DMS53 treated with DMSO at 0.1 percent for 48 hours (cell line): ENCODE results near the gene DPP4.
"Not testable (repeated sequence)": the region's sequence is repeated elsewhere in the genome, so short reads cannot be mapped to it uniquely, and the experiment has no call there.

Experiments used
- DNase-seq: peaks from one replicate; lab custom pipeline; 2025; ENCODE audit not compliant: unreplicated experiment; lab: John Stamatoyannopoulos, UW

Gene DPP4

DNA sequence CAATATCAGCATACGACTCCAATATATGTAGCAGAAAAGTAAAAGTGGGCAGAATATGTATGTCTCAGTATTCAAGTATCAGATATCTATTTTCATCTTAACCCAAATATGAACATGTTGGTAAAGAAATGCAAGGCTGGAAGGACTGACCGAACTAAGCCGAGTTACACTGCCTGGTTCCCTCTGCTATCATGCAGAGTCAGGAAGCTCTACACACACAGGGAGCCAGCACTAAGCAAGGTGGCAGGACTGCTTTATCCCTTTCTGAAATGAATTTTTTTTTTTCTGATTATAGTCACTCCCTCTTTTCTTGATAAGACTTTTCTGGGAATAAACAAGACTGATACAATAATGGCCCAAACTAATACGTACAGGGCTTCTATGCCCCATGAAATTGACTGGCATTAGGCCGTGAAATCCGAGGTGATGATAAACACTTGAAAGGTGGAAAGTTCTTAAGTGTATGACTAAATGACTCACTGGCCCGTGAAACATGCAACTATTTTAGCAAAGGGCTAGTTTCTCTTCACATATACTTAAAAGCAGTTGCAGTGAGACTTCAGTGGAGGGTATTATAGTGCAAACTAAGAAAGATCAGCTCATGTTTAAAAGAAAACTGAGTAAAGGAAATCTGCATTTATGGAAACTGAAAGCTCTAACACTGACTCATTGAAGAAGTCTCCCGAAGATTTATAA is 14.9 kb downstream of the DPP4 start:
- DNase-seq = peak; percentile 86

DNA sequence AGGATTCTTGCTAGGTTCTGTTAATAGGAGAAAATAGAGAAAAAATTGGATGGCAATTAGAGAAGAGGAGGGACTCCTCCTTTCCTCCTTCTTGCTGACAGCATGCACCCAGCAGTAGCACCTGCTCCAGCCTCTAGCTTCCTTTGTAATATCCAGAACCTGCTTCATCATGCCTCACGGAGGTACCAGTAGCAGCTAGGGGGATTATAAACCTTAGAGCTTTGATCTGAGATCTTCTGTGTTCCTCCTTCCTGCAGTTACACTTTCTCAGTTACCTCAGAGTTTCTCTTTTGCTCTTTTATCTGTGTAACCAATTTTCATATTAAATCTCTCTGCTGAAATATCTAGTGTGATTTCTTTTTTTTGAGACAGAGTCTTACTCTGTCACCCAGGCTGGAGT is 16.6 kb downstream of the DPP4 start:
- DNase-seq = no peak

DNA sequence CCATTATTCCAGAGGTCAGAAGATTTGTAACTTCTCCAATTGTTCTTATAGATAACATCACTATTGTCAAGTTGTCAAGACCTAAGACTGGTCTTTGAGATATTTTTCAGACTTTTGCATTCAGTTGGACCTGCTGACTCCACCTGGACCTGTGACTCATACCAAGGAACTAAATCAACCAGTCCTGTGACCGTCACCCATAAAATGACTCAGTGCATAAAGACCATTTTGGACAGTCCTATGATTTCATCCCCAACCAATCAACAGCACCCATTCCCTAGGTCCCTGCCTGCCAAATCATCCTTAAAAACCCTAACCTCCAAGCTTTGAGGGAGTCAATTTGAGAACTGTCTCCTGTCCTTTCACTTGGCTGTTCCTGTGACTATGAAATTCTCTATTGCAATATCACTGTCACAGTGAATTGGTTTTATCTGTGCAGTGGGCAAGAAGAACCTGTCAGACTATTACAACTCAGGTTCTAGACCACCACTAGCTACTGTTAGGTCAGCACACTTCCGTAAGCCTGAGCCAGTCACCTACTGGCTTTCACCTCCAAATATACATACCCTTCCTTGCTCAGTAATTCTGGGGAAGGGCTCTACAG is 17.1 kb downstream of the DPP4 start:
- no peak for DNase-seq

DNA sequence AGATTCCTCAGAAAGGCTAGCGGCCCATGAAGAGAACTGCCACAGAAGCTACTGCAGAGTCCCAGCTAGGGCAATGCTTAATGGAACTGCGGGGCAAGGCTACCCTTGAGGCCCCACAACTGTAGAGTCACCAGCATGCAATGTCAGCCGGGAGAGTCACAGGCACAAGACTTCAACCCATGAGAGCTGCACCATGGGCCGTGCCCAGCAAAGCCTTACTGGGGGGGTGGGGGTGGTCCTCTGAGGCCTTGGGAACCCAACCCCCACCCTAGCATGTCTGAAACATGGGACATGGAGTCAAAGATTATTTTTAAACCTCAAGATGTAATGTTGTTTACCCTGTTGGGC is 20.2 kb downstream of the DPP4 start:
- no peak for DNase-seq

DNA sequence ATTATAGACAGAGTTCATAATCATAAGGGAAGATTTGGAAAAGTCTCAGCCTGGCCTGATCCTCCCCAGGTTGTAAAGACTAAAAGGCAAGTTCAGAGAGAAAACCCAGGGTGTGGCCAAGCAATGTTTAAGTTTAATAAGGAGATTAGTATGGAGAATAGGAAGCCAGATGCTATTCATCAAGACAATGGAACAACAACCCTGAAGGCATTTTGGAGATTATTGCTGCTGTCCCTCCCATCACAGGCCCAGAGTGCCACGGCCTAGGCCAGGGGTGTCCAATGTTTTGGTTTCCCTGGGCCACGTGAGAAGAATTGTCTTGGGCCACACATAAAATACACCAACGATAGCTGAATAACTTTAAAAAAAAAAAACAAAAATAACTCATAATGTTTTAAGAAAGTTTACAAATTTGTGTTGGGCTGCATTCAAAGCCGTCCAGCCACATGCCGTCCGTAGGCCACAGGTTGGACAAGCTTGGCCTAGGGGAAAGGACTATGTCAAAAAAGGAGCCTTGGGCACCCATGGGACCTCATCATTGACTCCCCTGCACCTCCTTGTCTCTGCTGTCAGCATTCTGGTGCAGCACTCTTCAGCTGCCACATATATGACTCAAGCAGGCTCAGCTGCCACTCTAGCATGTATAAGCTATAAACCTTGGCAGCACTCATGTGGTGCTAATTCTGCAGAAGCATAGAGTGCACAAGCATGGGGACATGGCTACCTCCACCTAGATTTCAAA is 20.8 kb downstream of the DPP4 start:
- no peak for DNase-seq

DNA sequence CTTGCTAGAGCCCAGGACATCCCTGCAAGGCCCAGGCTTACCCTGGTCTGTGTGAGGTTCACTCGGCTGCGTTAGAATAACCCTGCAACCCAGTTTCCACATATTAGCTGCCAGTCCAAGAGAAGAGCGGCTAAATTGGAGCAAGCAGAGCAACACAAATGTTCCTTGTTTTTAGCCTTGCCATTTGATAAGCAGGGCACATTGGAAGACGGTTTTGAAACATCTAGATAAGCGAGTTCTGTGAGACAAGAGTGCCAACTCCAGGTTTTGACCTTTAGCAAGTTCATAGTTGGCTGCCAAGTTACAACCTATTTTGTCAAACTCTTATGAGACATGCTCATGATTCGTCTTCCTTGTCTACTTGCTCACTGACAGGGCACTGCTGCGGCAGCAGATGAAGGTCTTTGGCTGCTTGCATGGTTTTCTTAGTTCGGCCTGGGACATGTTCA is 23.5 kb downstream of the DPP4 start:
- DNase-seq = no peak

DNA sequence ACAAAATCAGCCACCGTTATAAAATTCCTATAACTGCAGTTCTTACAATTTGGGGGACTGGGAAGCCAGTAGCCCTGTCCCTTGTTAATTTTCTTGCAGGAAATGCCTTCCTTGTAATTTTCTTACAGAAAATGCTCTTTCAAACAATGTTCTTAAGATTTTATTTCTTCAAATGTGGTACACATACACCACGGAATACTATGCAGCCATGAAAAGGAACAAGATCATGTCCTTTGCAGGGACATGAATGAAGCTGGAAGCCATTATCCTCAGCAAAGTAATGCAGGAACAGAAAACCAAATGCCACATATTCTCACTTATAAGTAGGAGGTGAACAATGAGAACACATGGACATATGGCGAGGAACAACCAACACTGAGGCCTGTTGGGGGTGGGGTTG is 24.9 kb downstream of the DPP4 start:
- not testable (repeated sequence) for DNase-seq

DNA sequence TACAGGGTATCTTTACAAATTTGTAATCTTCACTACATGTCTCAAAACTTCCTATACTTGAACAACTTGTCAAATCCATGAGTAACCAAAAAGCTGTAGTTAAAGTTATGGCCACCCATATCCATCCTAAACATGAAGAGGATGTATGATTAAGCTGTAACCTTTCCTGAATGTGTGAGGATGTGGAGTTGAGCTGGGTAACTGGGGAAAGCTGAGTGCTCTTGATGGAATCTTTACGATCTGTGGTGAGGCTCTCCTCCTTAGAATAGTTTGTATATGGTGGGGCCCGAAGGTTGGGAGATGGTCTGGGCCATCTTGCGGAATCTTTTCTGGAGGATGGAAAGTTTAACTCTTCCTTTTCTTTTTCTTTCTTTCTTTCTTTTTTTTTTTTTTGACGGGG is 29.4 kb downstream of the DPP4 start:
- DNase-seq = no peak

DNA sequence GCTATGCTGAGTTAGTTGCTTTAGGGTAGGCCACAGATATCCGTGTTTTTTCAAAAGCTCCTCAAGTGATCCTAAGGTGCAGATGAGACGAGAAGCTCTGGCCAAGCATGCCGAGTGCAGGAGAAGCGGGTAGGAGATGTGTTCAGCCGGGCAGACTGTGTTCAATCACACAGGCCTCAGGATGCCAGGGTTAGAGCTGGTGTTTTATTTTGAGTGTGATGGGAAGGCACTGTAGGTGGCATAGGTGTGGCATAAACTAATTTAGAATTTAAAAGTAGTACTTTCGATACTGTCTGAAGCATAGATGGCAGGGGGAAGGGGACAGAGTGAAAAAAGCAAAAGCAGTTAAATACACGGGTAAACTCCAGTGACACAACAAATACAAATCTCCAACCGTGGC is 30.9 kb downstream of the DPP4 start:
- DNase-seq = no peak

DNA sequence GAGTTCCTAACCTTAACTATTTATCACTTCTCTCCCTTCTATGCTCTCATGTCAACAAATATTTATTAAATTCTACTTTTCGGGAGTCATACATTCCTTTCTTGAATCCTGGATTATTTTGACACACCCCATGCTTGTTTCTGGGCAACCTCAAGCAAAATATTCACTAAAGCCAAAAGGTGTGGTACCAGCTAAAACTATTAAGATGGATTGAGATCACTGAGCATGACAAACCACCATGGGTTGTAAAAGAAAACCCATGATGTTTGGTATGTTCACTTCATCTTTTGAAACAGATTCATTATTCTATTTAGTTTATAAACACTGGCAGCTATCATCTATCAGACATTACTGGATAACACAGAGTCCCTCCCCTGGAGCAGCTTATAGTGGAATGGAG is 32.5 kb downstream of the DPP4 start:
- DNase-seq = no peak

DNA sequence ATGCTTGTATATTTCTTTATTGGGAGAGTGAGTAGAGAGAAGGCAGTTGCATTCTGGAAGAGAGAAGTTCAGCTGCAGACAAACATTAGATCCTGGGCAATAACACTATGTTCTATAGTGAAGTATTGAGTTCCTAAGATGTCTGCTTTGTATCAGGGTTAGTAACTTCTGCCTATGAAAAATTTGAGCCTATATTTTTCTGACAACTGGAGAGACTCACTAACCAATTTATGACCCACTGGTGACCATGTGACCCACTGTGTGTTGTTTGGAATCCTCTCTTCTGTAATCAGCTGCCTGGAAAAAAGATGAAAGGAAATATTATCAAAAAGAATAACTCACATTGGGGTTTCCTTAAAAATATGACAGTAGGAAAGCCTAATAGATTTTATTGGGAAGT is 35.3 kb downstream of the DPP4 start:
- no peak for DNase-seq

DNA sequence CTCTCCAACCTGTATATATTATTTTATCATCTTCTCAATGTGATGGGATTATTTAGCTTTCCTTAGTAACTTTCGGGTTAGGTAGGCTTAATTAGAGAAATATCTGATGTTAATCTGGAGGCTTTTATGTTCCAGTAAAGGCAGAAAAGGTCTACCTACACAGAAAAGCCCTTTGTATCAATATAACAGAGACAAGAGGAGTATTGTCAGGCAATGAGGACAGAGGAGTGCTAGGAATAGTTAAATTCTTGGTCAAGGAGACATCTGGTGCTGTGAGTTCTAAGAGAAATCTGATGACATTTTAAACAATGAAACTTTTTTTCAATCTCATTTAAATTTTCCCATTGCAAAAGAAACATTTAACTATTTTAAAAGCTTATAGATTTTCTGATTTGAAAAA is 36.1 kb downstream of the DPP4 start:
- DNase-seq = no peak

DNA sequence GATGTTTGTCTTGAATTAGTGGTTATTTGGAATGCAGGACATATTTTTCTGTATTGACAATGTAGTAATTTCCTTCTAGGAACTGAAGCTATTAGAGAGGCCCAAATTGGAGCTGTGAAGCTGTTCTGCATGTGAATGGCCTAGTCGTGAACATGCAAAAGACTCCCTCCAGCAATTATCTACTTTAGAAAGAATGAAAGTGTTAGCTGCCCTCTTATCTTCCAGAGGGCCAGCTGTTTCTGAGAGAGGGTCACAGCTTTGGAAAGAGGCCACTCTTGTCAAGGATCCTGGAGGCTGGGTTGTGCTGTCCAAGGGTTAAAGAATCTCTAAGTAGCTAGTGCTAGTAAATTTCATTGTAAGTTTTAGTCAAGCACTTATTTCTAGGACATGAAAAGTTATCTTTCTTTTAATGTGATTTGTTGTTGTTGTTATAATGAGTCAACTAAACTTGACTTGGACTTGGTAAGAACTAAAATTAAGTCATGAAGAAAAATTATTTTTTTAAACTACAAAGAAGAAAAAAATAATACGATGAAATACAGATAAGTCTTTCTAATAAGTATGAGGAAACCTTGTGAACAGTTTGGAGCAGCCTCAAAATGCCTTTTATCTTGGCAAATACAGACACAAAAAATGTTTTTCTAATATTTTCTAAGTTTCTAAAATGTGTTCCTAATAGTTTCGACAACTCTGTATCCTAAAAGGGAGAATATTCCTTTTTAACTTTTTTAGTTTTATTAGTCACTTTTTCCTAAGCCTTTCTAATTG is 36.8 kb downstream of the DPP4 start:
- no peak for DNase-seq

DNA sequence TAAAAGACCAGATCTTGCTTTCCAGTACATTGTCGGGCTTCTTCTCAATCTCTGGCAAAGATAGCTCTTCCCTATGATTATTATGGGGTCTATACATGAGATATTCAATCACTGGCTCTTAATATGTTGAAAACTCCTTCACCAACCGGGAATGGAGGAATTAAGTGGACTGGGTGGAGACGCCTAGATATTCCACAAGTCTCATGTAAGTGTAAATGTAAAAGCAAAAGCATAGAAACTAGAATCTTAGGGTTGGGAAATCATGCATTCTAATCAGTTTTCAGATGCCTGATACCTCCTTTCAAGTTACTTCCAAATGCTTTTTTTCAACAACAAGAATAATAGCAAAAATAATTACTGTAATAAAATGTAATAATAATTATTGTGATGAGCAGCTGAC is 38.0 kb downstream of the DPP4 start:
- DNase-seq = no peak

DNA sequence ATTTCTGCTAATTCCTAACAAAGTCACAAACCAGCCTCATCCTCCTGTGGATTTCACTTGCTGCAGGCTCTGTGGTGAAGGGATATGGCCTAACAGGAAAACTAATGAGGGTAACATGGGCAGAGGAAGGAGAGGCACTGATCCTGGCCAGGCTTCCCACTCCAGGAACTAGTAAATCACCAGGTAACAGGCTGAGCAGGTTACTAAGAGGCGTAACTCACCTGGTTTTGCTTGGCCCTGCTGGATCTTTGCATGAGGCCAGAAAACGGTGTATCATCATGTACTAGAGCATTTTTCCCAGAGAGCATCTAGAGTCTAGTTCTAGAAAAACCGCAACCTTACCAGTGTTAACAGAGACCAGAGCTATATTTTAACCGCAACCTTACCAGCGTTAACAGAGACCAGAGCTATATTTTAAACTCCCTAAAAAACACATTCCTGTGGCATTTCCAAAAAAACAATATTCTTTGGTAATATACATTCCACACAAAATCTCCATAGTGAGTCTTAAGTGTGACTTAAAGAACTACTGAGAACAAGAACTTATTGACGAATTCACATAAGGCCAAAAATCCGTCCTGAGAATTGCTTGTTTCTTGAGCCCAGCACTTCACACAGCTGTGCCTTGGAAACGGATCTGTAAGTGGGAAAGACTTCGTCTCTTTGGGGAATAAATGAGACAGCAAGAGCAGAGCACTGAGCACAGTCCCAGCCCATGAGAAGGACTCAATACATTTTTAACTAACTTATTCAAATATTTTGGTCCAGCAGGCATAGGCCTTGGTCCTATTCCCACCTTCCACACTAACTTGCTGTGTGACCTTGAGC is 43.4 kb downstream of the DPP4 start:
- no peak for DNase-seq

DNA sequence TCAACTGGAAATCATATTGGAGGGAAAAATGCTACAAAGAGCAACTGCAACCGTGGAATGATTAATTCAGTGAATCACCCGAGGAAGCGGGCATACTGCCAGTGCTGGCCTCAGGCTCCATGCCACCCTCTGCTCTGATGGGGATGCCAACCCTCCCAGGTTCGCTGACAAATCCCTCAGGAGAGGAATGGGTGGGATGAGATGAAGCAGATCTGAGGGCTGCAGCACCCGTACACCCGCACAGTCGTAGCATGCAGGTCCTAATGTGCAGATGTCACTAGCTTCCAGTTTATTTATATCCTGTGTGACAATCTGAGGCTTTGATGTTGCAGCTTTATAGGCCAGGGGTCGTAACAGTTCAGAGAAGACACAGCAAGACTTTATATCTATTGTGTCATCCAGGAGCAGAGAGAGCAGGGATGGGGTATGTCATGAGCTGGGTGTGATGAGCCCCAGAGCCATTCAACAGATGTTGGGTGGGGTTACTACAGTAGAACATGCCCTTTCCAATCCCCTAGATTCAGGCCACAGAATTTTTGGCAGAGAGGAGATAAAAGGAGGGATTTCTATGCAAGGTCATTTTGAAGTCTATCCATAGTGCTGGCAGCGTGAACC is 44.6 kb downstream of the DPP4 start:
- DNase-seq = no peak

DNA sequence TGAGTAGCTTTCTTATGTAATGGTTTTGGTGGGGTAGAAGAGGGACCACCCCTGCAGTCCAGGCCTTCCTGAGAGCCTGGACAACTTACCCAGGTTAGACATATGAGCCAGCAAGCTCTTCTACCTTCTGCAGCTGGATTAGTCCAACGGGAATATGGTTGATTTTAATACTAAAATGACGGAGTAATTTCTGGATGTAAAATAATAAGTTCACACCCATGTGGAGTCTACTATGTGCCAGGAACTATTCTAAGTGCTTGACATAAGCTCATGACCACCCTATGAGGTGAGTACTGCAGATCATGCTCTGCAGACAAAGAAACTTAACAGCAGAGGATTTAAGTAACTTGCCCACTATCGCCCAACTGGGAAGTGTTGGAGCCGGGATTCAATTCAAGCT is 45.5 kb downstream of the DPP4 start:
- DNase-seq = no peak

DNA sequence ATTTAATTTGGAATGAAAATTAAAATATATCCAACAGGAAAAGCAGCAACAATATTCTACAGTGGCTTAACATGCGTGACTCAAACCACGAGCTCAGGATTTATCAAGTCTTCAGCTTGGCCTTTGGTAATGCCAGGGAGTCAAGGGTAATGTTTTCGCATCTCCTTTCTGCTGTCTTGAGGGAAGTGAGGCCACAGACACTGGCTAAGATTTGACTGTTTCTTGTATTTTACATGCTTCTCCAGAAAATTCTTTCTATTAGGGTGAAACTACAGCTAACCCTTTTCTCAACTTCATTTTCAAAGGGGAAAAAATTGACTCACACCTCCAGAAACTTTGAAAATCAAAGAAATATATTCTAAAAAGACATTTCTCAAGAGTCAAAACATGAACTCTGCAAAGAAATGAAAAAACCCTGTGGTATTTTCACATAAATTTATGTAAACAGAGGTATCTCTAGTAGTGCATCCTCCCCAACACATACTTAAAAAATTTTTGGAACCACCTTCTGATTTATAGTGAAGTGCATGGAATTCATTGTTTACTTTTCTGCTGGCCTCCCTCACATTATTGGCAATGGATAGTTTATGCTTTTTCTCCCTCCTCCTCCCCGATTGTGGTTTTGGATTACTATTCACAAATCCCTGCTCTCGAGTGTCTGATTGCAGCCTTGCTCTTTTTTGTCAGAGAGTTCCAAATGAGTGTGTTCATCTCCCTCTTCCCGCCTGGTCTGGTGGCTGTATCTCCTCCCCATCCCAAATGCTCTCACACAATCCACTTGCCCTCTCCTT is 48.7 kb downstream of the DPP4 start:
- no peak for DNase-seq

DNA sequence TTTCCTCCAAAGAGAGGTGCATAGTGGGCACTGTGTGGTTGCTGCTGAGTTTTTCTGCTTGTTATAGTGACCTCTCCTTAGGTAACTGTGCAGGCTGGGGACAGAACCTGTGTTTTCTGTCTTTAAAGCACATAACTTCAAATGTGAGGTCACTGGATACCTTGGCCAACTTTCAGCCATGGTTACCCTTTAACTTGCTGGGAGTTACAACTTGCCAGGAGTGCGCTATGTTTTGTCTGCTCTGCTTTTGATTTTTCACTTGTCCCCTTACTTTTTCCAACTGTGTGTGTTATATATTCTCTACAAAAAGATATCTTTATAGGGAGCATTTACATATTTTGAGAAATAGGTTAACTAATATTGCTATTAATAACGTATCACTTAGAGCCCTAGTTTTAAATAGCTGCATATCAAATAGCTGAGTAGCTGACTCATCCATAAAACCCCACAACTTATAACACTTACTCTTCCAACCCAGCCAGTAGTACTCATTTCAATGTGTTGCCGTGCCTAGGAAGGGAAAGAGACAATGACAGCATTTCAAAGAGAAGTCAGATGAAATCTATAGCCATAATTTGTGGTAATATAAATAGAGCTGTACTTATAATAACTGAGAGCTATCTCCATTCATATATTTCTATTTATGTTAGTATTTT is 51.6 kb downstream of the DPP4 start:
- DNase-seq = no peak
